HEK293T (cell line): ENCODE results near the gene ZFPL1.

Experiments
- CTCF ChIA-PET: fragments of 350-600 bp; formaldehyde crosslinking; extraction: SDS; loops from one replicate; lab custom pipeline; 2021; ENCODE audit warnings: antibody characterized with exemption, inconsistent platforms; lab: Yijun Ruan, JAX
- POLR2A ChIA-PET: fragments of 350-600 bp; formaldehyde crosslinking; extraction: SDS; loops from one replicate; lab custom pipeline; 2020; ENCODE audit warnings: antibody characterized with exemption, inconsistent platforms; lab: Yijun Ruan, JAX
- DNase-seq: peaks from one replicate; pipeline ENCODE4 v3.0.0; 2012; ENCODE audit warnings: mixed read lengths; ENCODE audit errors: extremely low spot score
- ARNT ChIP-seq: fragments of 450-650 bp; IDR thresholded peaks from 2 replicates; pipeline ENCODE4 v1.6.1; 2017; ENCODE audit warnings: mild to moderate bottlenecking
- BHLHE40 ChIP-seq: fragments of 450-650 bp; IDR thresholded peaks from 2 replicates; pipeline ENCODE4 v1.6.1; 2016; ENCODE audit warnings: mild to moderate bottlenecking, moderate library complexity, borderline replicate concordance
- CTBP1 ChIP-seq: fragments of 450-650 bp; IDR thresholded peaks from 2 replicates; pipeline ENCODE4 v1.6.1; 2016; ENCODE audit warnings: borderline replicate concordance
- ELF4 ChIP-seq: fragments of 450-650 bp; IDR thresholded peaks from 2 replicates; pipeline ENCODE4 v1.6.1; 2017; ENCODE audit warnings: antibody characterized with exemption
- FOXA1 ChIP-seq: fragments of 450-650 bp; IDR thresholded peaks from 2 replicates; pipeline ENCODE4 v1.6.1; 2016; ENCODE audit warnings: mild to moderate bottlenecking
- FOXK2 ChIP-seq: fragments of 450-650 bp; IDR thresholded peaks from 2 replicates; pipeline ENCODE4 v1.6.1; 2016; ENCODE audit warnings: mild to moderate bottlenecking
- FOXM1 ChIP-seq: fragments of 450-650 bp; IDR thresholded peaks from 2 replicates; pipeline ENCODE4 v1.6.1; 2017; ENCODE audit warnings: mild to moderate bottlenecking, borderline replicate concordance
- HDGF ChIP-seq: fragments of 450-650 bp; IDR thresholded peaks from 2 replicates; pipeline ENCODE4 v1.6.1; 2017; ENCODE audit warnings: antibody characterized with exemption, borderline replicate concordance
- L3MBTL2 ChIP-seq: fragments of 450-650 bp; conservative IDR thresholded peaks from 2 replicates; pipeline ENCODE4 v1.6.1; 2016; ENCODE audit warnings: mild to moderate bottlenecking
- LEF1 ChIP-seq: fragments of 450-650 bp; IDR thresholded peaks from 2 replicates; pipeline ENCODE4 v1.6.1; 2017; ENCODE audit warnings: mild to moderate bottlenecking, borderline replicate concordance
- NFRKB ChIP-seq: fragments of 450-650 bp; IDR thresholded peaks from 2 replicates; pipeline ENCODE4 v1.6.1; 2016; ENCODE audit warnings: mild to moderate bottlenecking, moderate library complexity
- PKNOX1 ChIP-seq: fragments of 450-650 bp; IDR thresholded peaks from 2 replicates; pipeline ENCODE4 v1.6.1; 2016
- SP1 ChIP-seq: fragments of 450-650 bp; IDR thresholded peaks from 2 replicates; pipeline ENCODE4 v1.6.1; 2017
- SUZ12 ChIP-seq: fragments of 450-650 bp; IDR thresholded peaks from 2 replicates; pipeline ENCODE4 v1.6.1; 2016; ENCODE audit warnings: mild to moderate bottlenecking
- TARDBP ChIP-seq: fragments of 450-650 bp; IDR thresholded peaks from 2 replicates; pipeline ENCODE4 v1.6.1; 2016
- ZNF384 ChIP-seq: fragments of 450-650 bp; IDR thresholded peaks from 2 replicates; pipeline ENCODE4 v1.6.1; 2016

The ZFPL1 gene

GRCh38 chr11:65058419-65059054 is 25.5 kb upstream of the ZFPL1 start, which contains the start of gene NAALADL1:
Gene NAALADL1, minus strand, starts transcription at chr11:65058553. Its CDS starts 32 bp downstream, at chr11:65058521.
- CTCF ChIA-PET, result no interaction called here
- DNase-seq, result no peak
- TF ChIP-seq SUZ12, result no peak
- TF ChIP-seq ELF4, result no peak
- no peak for TF ChIP-seq FOXA1
- TF ChIP-seq FOXK2, result no peak
- TF ChIP-seq SP1, result no peak
- TF ChIP-seq NFRKB, result no peak
- TF ChIP-seq ZNF384, result no peak
- no peak for TF ChIP-seq PKNOX1
- TF ChIP-seq FOXM1, result no peak
- no peak for TF ChIP-seq TARDBP
- no peak for TF ChIP-seq CTBP1
- TF ChIP-seq BHLHE40, result no peak
- no peak for TF ChIP-seq LEF1
- POLR2A ChIA-PET, result interaction anchor here (0.6 to 2.0 kb wide), 2 partner anchors 17 to 20 kb away, joined by 3 to 10 read pairs; partner anchors contain the start of gene SAC3D1

- TF ChIP-seq BHLHE40 (no peak), LEF1 (no peak), FOXA1 (no peak), ZNF384 (no peak), CTBP1 (no peak), SP1 (no peak), NFRKB (no peak), TARDBP (no peak), SUZ12 (no peak), FOXM1 (no peak), ARNT (no peak), HDGF (no peak), ELF4 (no peak), L3MBTL2 (no peak), PKNOX1 (no peak), FOXK2 (no peak)
- ChIA-PET POLR2A (interaction anchor here (2.0 kb wide), 1 partner anchor 18 kb away, joined by 10 read pairs; the partner anchor contains the start of gene SAC3D1), CTCF (no interaction called here)
- no peak for DNase-seq
Observed at GRCh38 chr11:65059523-65059922, 24.5 kb upstream of the ZFPL1 start.

GRCh38 chr11:65059959-65060824 is 23.8 kb upstream of the ZFPL1 start:
- no peak for TF ChIP-seq ARNT
- TF ChIP-seq LEF1, result no peak
- no peak for TF ChIP-seq SUZ12
- no peak for DNase-seq
- POLR2A ChIA-PET, result no interaction called here
- CTCF ChIA-PET, result no interaction called here

- CTCF ChIA-PET, result no interaction called here
- no peak for TF ChIP-seq FOXM1
- TF ChIP-seq FOXK2, result no peak
- no peak for TF ChIP-seq ARNT
- no peak for TF ChIP-seq TARDBP
- no peak for TF ChIP-seq ZNF384
- TF ChIP-seq L3MBTL2, result no peak
- TF ChIP-seq NFRKB, result no peak
- TF ChIP-seq ELF4, result no peak
- TF ChIP-seq SP1, result no peak
- TF ChIP-seq SUZ12, result no peak
- no peak for TF ChIP-seq BHLHE40
- TF ChIP-seq FOXA1, result no peak
- peak; percentile 38 for DNase-seq
- POLR2A ChIA-PET, result no interaction called here
Observed at GRCh38 chr11:65060913-65061408, 23.1 kb upstream of the ZFPL1 start.

- POLR2A ChIA-PET, result interaction anchor here (1.3 kb wide), 2 partner anchors 12 to 33 kb away, joined by 5 read pairs; partner anchors contain the start of gene VPS51
- TF ChIP-seq FOXA1, result no peak
- TF ChIP-seq FOXK2, result no peak
- TF ChIP-seq SP1, result no peak
- TF ChIP-seq PKNOX1, result no peak
- no peak for TF ChIP-seq HDGF
- no peak for TF ChIP-seq ARNT
- TF ChIP-seq ELF4, result no peak
- TF ChIP-seq ZNF384, result no peak
- CTCF ChIA-PET, result interaction anchor here (1.3 kb wide), 1 partner anchor 50 kb away, joined by 3 read pairs; no protein-coding TSS in a partner anchor
- DNase-seq, result no peak
Observed at GRCh38 chr11:65063532-65063931, 20.5 kb upstream of the ZFPL1 start.

GRCh38 chr11:65064847-65065240 is 19.2 kb upstream of the ZFPL1 start:
- no peak for DNase-seq
- CTCF ChIA-PET, result no interaction called here
- POLR2A ChIA-PET, result no interaction called here
- no peak for TF ChIP-seq NFRKB
- no peak for TF ChIP-seq HDGF
- TF ChIP-seq ZNF384, result no peak
- no peak for TF ChIP-seq L3MBTL2
- no peak for TF ChIP-seq FOXK2
- TF ChIP-seq LEF1, result no peak
- TF ChIP-seq ELF4, result no peak
- TF ChIP-seq SUZ12, result no peak
- TF ChIP-seq SP1, result no peak
- no peak for TF ChIP-seq CTBP1
- no peak for TF ChIP-seq ARNT
- no peak for TF ChIP-seq BHLHE40
- TF ChIP-seq PKNOX1, result no peak
- TF ChIP-seq TARDBP, result no peak
- no peak for TF ChIP-seq FOXA1
- TF ChIP-seq FOXM1, result no peak
